NK-92 (cell line): ENCODE measurements around the gene PIGC.

Experiments
- DNase-seq: peaks from one replicate; lab custom pipeline; 2025; ENCODE audit not compliant: unreplicated experiment; lab: John Stamatoyannopoulos, UW

PIGC gene

GRCh38 chr1:172400722-172401105 is 43.2 kb downstream of the PIGC start:
- DNase-seq = no peak

- DNase-seq = no peak
Measured at GRCh38 chr1:172399756-172400721, 43.8 kb downstream of the PIGC start.

- no peak for DNase-seq
Measured at GRCh38 chr1:172398970-172399755, 44.7 kb downstream of the PIGC start.

DNA sequence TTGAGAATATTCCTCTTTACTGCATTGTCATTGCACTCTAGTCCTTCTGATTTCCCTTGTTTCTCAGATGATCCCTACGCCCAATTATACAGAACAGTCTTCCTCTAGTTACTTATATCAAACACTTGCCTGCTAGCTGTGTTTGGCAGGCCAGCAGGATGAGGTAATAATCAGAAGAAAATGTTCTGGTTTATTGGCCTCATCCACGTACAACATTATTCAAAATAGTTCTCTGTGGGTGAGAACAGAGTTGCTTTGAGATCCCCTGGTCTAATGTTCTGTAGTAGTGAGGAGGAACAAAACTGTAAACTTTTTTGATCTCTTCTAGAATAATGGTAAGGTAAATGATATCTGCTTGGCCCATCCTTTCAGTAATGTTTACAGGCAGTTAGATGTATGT is 45.7 kb downstream of the PIGC start:
- DNase-seq = no peak

DNA sequence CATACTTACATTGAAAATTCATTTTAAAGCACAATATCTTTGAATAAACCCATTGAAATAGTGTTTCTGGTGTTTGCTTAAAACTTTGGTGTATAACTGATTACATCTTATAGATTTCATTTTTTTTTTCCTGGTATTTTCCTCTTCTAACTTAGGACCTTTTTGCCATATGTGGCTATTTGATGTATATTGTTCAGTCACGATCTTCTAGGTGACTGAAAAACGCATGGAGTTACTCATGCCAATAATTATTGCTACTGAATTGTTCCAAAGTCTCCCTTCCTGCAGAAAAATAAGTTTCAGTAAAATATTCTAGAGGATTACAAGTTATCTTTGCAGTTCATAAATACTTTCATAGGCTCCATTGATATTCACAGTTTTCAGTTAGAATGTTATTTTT is 46.2 kb downstream of the PIGC start:
- DNase-seq = no peak

- no peak for DNase-seq
Measured at GRCh38 chr1:172397221-172397620, 46.6 kb downstream of the PIGC start.

DNA sequence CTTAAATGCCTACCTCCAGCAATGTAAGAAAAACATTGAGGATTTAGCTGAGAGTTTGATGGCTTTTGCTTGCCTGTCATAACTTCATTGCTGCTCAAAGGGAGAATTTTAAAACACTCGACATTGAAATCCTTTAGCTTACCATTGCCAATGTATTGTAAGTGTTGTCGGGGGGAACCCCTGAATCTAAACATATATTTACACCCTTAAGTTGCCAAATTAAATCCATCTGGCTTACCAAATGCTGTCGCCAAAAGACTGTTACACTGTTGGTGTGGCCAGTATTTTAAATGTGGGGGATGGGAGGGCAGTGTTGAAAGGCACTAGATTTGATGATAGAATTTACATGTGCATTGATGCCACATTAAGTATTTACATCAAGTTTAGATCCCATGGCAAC is 48.3 kb downstream of the PIGC start:
- DNase-seq = no peak

DNA sequence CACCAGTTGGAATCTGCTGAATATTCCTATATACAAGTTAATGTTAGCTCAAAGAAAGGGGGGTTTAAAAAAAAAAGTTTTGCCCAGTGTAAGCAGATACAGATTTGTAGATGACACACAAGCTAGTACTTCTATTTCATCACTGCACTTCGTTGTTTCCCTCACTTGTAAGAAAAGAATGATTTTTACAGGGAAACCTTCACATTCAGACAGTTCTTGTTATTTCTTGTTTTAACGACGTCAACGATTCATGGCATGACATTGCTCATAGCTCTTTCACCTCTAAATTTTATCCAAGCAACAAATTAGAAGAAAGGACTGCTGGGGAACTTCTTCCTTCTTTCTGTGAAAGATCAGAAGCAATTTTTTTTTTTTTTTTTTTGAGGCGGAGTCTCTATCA is 49.1 kb downstream of the PIGC start:
- no peak for DNase-seq

- DNase-seq = no peak
Measured at GRCh38 chr1:172394141-172394751, 49.6 kb downstream of the PIGC start.

GRCh38 chr1:172393354-172393753 is 50.5 kb downstream of the PIGC start:
- no peak for DNase-seq

- DNase-seq = no peak
Measured at GRCh38 chr1:172391976-172392375, 51.9 kb downstream of the PIGC start.
